Astrocyte (in vitro differentiated cells and primary cell): ENCODE measurements around the gene CXorf38. TPM values are rescaled to one million over a fixed set of nuclear protein-coding genes. Genes with fewer than 3 reads are reported as not detected.

ENCODE experiments used
- DNase-seq: peaks from one replicate; pipeline ENCODE4 v3.0.0-alpha.2; 2010; ENCODE audit warnings: low read depth
- FAIRE-seq: peaks from 2 replicates; lab custom pipeline; 2011; peaks lifted over from hg19 to GRCh38; lab: Jason Lieb, UNC
- H2AFZ ChIP-seq: 2 replicates; pipeline ENCODE4 v1.6.0; 2012; ENCODE audit warnings: low read depth, low read length, inconsistent platforms
- H3K27ac ChIP-seq: 2 replicates; pipeline ENCODE4 v1.5.1; 2011; ENCODE audit warnings: low read depth, low read length, inconsistent platforms
- H3K27me3 ChIP-seq: 2 replicates; pipeline ENCODE4 v1.6.0; 2011; ENCODE audit warnings: low read length, inconsistent platforms; ENCODE audit not compliant: insufficient read depth
- H3K36me3 ChIP-seq: 2 replicates; pipeline ENCODE4 v1.5.1; 2011; ENCODE audit warnings: low read length, inconsistent platforms; ENCODE audit not compliant: insufficient read depth
- H3K4me1 ChIP-seq: 2 replicates; pipeline ENCODE4 v1.5.1; 2011; ENCODE audit warnings: low read length, inconsistent platforms; ENCODE audit not compliant: insufficient read depth
- H3K4me2 ChIP-seq: 2 replicates; pipeline ENCODE4 v1.6.0; 2012; ENCODE audit warnings: low read length, inconsistent platforms
- H3K4me3 ChIP-seq: 2 replicates; pipeline ENCODE4 v1.5.1; 2011; ENCODE audit warnings: low read depth, mild to moderate bottlenecking, low read length, inconsistent platforms; ENCODE audit not compliant: insufficient read depth
- H3K79me2 ChIP-seq: 2 replicates; pipeline ENCODE4 v1.6.0; 2012; ENCODE audit warnings: mild to moderate bottlenecking, low read length, inconsistent platforms; ENCODE audit not compliant: insufficient read depth
- H3K9ac ChIP-seq: 2 replicates; pipeline ENCODE4 v1.6.0; 2012; ENCODE audit warnings: mild to moderate bottlenecking, low read length, inconsistent platforms
- H3K9me3 ChIP-seq: 2 replicates; pipeline ENCODE4 v1.5.1; 2012; ENCODE audit warnings: low read depth, mild to moderate bottlenecking, low read length, inconsistent platforms; ENCODE audit not compliant: insufficient read depth
- H4K20me1 ChIP-seq: 2 replicates; pipeline ENCODE4 v1.6.0; 2012; ENCODE audit warnings: low read length, inconsistent platforms; ENCODE audit not compliant: insufficient read depth
- H3K27ac Mint-ChIP-seq: one replicate; pipeline ENCODE4 v1.8.0; 2021; ENCODE audit warnings: mild to moderate bottlenecking, mixed read lengths; ENCODE audit not compliant: unreplicated experiment
- H3K27me3 Mint-ChIP-seq: one replicate; pipeline ENCODE4 v1.8.0; 2021; ENCODE audit warnings: low read depth, mixed read lengths; ENCODE audit not compliant: unreplicated experiment
- H3K36me3 Mint-ChIP-seq: one replicate; pipeline ENCODE4 v1.8.0; 2021; ENCODE audit warnings: low read depth, mixed read lengths; ENCODE audit not compliant: unreplicated experiment
- H3K4me1 Mint-ChIP-seq: one replicate; pipeline ENCODE4 v1.8.0; 2021; ENCODE audit warnings: low read depth, mixed read lengths; ENCODE audit not compliant: unreplicated experiment
- H3K4me3 Mint-ChIP-seq: one replicate; pipeline ENCODE4 v1.8.0; 2021; ENCODE audit warnings: mild to moderate bottlenecking, moderate library complexity, mixed read lengths; ENCODE audit not compliant: unreplicated experiment
- H3K9me3 Mint-ChIP-seq: one replicate; pipeline ENCODE4 v1.8.0; 2021; ENCODE audit warnings: mild to moderate bottlenecking, mixed read lengths; ENCODE audit not compliant: unreplicated experiment
- EZH2 ChIP-seq: IDR thresholded peaks from 2 replicates; pipeline ENCODE4 v1.6.1; 2012; ENCODE audit warnings: mild to moderate bottlenecking, low read length, inconsistent platforms; ENCODE audit not compliant: insufficient read depth
- total RNA-seq: library from RNA; stranded (reverse); gene quantifications from 2 replicates; pipeline ENCODE4 v1.2.1, GENCODE V29; 2021
- TF ChIP-seq, protein P1 (sequence below): IDR thresholded peaks from 2 replicates; pipeline ENCODE4 v1.5.1; 2011; ENCODE audit warnings: low read depth, mild to moderate bottlenecking, inconsistent platforms, low read length, moderate library complexity; ENCODE audit not compliant: insufficient read depth

Gene CXorf38
- total RNA-seq, 1 donor from 2014 or later: 12.8 TPM

DNA sequence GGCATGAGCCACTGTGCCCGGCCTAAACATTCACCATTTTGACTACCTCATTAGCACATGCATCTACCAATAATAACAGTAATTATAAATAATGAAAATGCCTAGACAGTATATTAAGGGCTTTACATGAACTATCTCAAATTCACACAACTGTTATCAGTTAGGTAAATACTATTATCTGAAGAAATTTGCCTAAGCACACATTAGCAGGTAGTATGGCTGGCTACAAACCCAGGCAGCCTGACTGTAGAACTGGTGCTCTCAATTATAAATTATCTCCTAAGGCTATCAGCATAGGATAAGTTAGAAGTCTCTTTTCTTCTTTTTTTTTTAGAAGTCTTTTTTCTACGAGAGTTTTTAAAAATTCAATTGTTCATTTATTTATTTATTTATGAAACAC, 14.1 kb upstream of the CXorf38 start:
- H3K36me3 Mint-ChIP-seq: no peaks in the 10 kb centered on the region
- DNase-seq (no peak), FAIRE-seq (no peak)
- Histone ChIP-seq H3K27ac (no peak overlapping the region), H3K9ac (no peak overlapping the region), H3K4me1 (no peaks in the 10 kb centered on the region), H3K79me2 (no peaks in the 10 kb centered on the region), H3K9me3 (no peaks in the 10 kb centered on the region), H4K20me1 (no peaks in the 10 kb centered on the region), H3K36me3 (peaks cover 16% of the 10 kb centered on the region), H2AFZ (no peak overlapping the region), H3K27me3 (no peaks in the 10 kb centered on the region), H3K4me3 (no peak overlapping the region), H3K4me2 (no peak overlapping the region)
- no peak overlapping the region for H3K27ac Mint-ChIP-seq
- TF ChIP-seq, protein P1, sequence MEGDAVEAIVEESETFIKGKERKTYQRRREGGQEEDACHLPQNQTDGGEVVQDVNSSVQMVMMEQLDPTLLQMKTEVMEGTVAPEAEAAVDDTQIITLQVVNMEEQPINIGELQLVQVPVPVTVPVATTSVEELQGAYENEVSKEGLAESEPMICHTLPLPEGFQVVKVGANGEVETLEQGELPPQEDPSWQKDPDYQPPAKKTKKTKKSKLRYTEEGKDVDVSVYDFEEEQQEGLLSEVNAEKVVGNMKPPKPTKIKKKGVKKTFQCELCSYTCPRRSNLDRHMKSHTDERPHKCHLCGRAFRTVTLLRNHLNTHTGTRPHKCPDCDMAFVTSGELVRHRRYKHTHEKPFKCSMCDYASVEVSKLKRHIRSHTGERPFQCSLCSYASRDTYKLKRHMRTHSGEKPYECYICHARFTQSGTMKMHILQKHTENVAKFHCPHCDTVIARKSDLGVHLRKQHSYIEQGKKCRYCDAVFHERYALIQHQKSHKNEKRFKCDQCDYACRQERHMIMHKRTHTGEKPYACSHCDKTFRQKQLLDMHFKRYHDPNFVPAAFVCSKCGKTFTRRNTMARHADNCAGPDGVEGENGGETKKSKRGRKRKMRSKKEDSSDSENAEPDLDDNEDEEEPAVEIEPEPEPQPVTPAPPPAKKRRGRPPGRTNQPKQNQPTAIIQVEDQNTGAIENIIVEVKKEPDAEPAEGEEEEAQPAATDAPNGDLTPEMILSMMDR: no peak
- no peak for TF ChIP-seq EZH2
- H3K4me1 Mint-ChIP-seq: no peaks in the 10 kb centered on the region
- no peak overlapping the region for H3K4me3 Mint-ChIP-seq
- no peaks in the 10 kb centered on the region for H3K27me3 Mint-ChIP-seq
- H3K9me3 Mint-ChIP-seq: no peaks in the 10 kb centered on the region

DNA sequence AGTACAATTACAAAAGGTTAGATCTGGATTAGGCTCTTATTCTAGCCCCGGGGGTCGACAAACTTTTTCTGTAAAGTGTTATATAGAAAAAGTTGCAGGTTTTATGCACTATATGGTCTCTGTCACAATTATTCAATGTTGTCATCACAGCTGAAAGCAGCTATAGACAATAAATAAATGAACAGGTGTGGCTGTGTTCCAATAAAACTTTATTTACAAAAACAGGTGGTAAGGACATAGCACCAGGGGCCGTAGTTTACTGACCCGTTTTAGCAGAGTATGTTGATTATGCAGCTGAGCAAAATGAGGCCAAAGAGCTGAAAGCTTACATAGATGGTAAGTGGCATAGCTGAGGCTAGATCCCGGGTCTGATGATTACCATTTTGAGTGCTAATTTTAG, 13.0 kb upstream of the CXorf38 start:
- Mint-ChIP-seq H3K36me3 (no peaks in the 10 kb centered on the region), H3K27me3 (no peaks in the 10 kb centered on the region), H3K4me3 (no peak overlapping the region), H3K27ac (no peak overlapping the region), H3K4me1 (no peaks in the 10 kb centered on the region), H3K9me3 (no peaks in the 10 kb centered on the region)
- Histone ChIP-seq H2AFZ (no peak overlapping the region), H3K27me3 (no peaks in the 10 kb centered on the region), H3K4me1 (no peaks in the 10 kb centered on the region), H3K4me3 (no peak overlapping the region), H3K9me3 (no peaks in the 10 kb centered on the region), H3K27ac (no peak overlapping the region), H3K36me3 (peaks cover 14% of the 10 kb centered on the region), H3K79me2 (no peaks in the 10 kb centered on the region), H4K20me1 (no peaks in the 10 kb centered on the region), H3K9ac (no peak overlapping the region), H3K4me2 (no peak overlapping the region)
- FAIRE-seq (peak; percentile 29), DNase-seq (no peak)
- TF ChIP-seq EZH2: no peak
- TF ChIP-seq, protein P1: no peak

DNA sequence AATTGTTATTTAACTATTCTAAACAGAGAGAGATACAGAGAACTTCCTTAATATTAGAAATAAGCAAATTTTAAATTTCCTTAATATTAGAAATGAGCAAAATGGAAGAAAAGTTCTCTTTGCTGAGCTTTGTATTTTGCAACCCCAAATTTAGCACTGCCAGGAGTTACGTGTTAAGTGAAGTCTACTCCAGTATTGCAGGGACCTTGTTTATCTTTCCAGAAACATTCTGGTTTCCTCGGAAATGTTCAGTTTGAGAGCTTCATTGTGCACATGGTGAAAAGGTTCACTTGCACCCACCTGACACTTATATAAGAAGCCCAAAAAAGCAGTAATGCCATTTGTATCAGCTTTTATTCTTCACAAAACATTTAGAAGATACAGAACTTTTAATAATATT, 6.2 kb upstream of the CXorf38 start:
- Mint-ChIP-seq H3K27me3 (no peaks in the 10 kb centered on the region), H3K4me3 (no peak overlapping the region)
- H3K36me3 ChIP-seq: peaks cover 15% of the 10 kb centered on the region

More for the DNA sequence above, 6.2 kb upstream of the CXorf38 start:
- no peak for DNase-seq
- H3K9me3 ChIP-seq: no peaks in the 10 kb centered on the region
- Mint-ChIP-seq H3K36me3 (peaks cover 2% of the 10 kb centered on the region), H3K27ac (no peak overlapping the region), H3K4me1 (no peaks in the 10 kb centered on the region), H3K9me3 (no peaks in the 10 kb centered on the region)
- H3K4me3 ChIP-seq: no peak overlapping the region
- no peak overlapping the region for H3K27ac ChIP-seq
- no peak for FAIRE-seq
- no peak overlapping the region for H2AFZ ChIP-seq
- H3K9ac ChIP-seq: no peak overlapping the region
- no peaks in the 10 kb centered on the region for H3K4me1 ChIP-seq
- no peak overlapping the region for H3K4me2 ChIP-seq
- no peaks in the 10 kb centered on the region for H3K27me3 ChIP-seq
- TF ChIP-seq, protein P1: no peak
- TF ChIP-seq EZH2: no peak
- H4K20me1 ChIP-seq: no peaks in the 10 kb centered on the region
- H3K79me2 ChIP-seq: no peaks in the 10 kb centered on the region
